GF-D8 (cell line): Measurements from ENCODE around the gene DDX39B.

ENCODE experiments used
- DNase-seq: peaks from one replicate; lab custom pipeline; 2025; lab: John Stamatoyannopoulos, UW

Gene DDX39B

GRCh38 chr6:31547727-31548543, 6.1 kb upstream of the DDX39B start:
- no peak for DNase-seq

GRCh38 chr6:31546958-31547726, 5.3 kb upstream of the DDX39B start, which contains the start of gene NFKBIL1:
TSS of gene NFKBIL1 (plus strand) at chr6:31547608. CDS start at chr6:31547695, 87 bp downstream.
- DNase-seq = peak; percentile 97

- DNase-seq = peak; percentile 45
These were observed 4.6 kb upstream of the DDX39B start, which contains the start of gene ATP6V1G2 for GRCh38 chr6:31546339-31546957. TSS of gene ATP6V1G2 (minus strand) at chr6:31546608. CDS start at chr6:31546559, 49 bp downstream.

GRCh38 chr6:31545291-31545690, 3.5 kb upstream of the DDX39B start:
- DNase-seq = no peak

- DNase-seq = no peak
These were observed 2.9 kb upstream of the DDX39B start for GRCh38 chr6:31544676-31545075.

- no peak for DNase-seq
These were observed 1.8 kb upstream of the DDX39B start for GRCh38 chr6:31543639-31544038.

GRCh38 chr6:31541059-31541657, 645 bp downstream of the DDX39B start:
- peak; percentile 30 for DNase-seq

- DNase-seq = no peak
These were observed 1.2 kb downstream of the DDX39B start for GRCh38 chr6:31540640-31541039.

- no peak for DNase-seq
These were observed 2.9 kb downstream of the DDX39B start for GRCh38 chr6:31538805-31539400.

- no peak for DNase-seq
These were observed 6.1 kb downstream of the DDX39B start for GRCh38 chr6:31535538-31536324.

- no peak for DNase-seq
These were observed 7.2 kb downstream of the DDX39B start for GRCh38 chr6:31534521-31535040.

GRCh38 chr6:31534011-31534410, 7.8 kb downstream of the DDX39B start:
- no peak for DNase-seq

GRCh38 chr6:31533455-31533841, 8.4 kb downstream of the DDX39B start:
- no peak for DNase-seq

- no peak for DNase-seq
These were observed 9.0 kb downstream of the DDX39B start for GRCh38 chr6:31532644-31533454.

- no peak for DNase-seq
These were observed 9.8 kb downstream of the DDX39B start for GRCh38 chr6:31531771-31532643.

- no peak for DNase-seq
These were observed 10.6 kb downstream of the DDX39B start for GRCh38 chr6:31531162-31531561.

GRCh38 chr6:31530659-31531058, 11.1 kb downstream of the DDX39B start:
- DNase-seq = no peak

- no peak for DNase-seq
These were observed 12.3 kb downstream of the DDX39B start for GRCh38 chr6:31529329-31530150.
